T-helper 2 cell treated with Interferon-gamma antibody and Interleukin-4, amounts not matched to agents 5 μg/mL and 100 μg/mL, for 36 hours (primary cell): ENCODE data around the gene NGEF.
A peak's percentile ranks its signal among the peaks of the same experiment; 100 is the strongest.

Experiments
- DNase-seq: peaks from one replicate; pipeline ENCODE4 v3.0.0; 2021; ENCODE audit warnings: low spot score
- H3K27ac Mint-ChIP-seq: one replicate; pipeline ENCODE4 v1.8.0; 2021; ENCODE audit warnings: mild to moderate bottlenecking, mixed read lengths
- H3K27me3 Mint-ChIP-seq: one replicate; pipeline ENCODE4 v1.8.0; 2021; ENCODE audit warnings: low read depth, mixed read lengths
- H3K36me3 Mint-ChIP-seq: one replicate; pipeline ENCODE4 v1.8.0; 2021; ENCODE audit warnings: low read depth, mixed read lengths
- H3K4me1 Mint-ChIP-seq: one replicate; pipeline ENCODE4 v1.8.0; 2021; ENCODE audit warnings: low read depth, mixed read lengths
- H3K4me3 Mint-ChIP-seq: one replicate; pipeline ENCODE4 v1.8.0; 2022; ENCODE audit warnings: mild to moderate bottlenecking, moderate library complexity, mixed read lengths
- H3K9me3 Mint-ChIP-seq: one replicate; pipeline ENCODE4 v1.8.0; 2021; ENCODE audit warnings: mixed read lengths

NGEF gene

GRCh38 chr2:232878855-232879617 lies 134.0 kb downstream of the NGEF start:
- Mint-ChIP-seq H3K27ac (no peak overlapping the region), H3K27me3 (peaks cover 10% of the 10 kb centered on the region), H3K9me3 (no peaks in the 10 kb centered on the region), H3K36me3 (no peaks in the 10 kb centered on the region), H3K4me1 (peaks cover 7% of the 10 kb centered on the region), H3K4me3 (no peak overlapping the region)
- no peak for DNase-seq

- Mint-ChIP-seq H3K36me3 (no peaks in the 10 kb centered on the region), H3K4me1 (peaks cover 7% of the 10 kb centered on the region), H3K4me3 (peak overlapping the region; percentile 27), H3K27me3 (peaks cover 10% of the 10 kb centered on the region), H3K27ac (no peak overlapping the region), H3K9me3 (no peaks in the 10 kb centered on the region)
- DNase-seq = no peak
Measured at GRCh38 chr2:232877940-232878511, 135.0 kb downstream of the NGEF start.

GRCh38 chr2:232876978-232877441 lies 136.0 kb downstream of the NGEF start:
- no peaks in the 10 kb centered on the region for H3K36me3 Mint-ChIP-seq
- H3K9me3 Mint-ChIP-seq = no peaks in the 10 kb centered on the region
- H3K4me1 Mint-ChIP-seq = peaks cover 7% of the 10 kb centered on the region
- DNase-seq = no peak
- no peak overlapping the region for H3K27ac Mint-ChIP-seq
- peaks cover 10% of the 10 kb centered on the region for H3K27me3 Mint-ChIP-seq
- H3K4me3 Mint-ChIP-seq = peak overlapping the region; percentile 29

GRCh38 chr2:232876161-232876977 lies 136.7 kb downstream of the NGEF start:
- no peak overlapping the region for H3K27ac Mint-ChIP-seq
- H3K36me3 Mint-ChIP-seq = no peaks in the 10 kb centered on the region
- H3K4me1 Mint-ChIP-seq = peaks cover 7% of the 10 kb centered on the region
- DNase-seq = peak; percentile 52
- no peaks in the 10 kb centered on the region for H3K9me3 Mint-ChIP-seq
- peak overlapping the region; percentile 65 for H3K4me3 Mint-ChIP-seq
- peaks cover 10% of the 10 kb centered on the region for H3K27me3 Mint-ChIP-seq

GRCh38 chr2:232875256-232876121 lies 137.6 kb downstream of the NGEF start:
- Mint-ChIP-seq H3K9me3 (no peaks in the 10 kb centered on the region), H3K27ac (no peak overlapping the region), H3K4me1 (peaks cover 7% of the 10 kb centered on the region), H3K27me3 (peaks cover 10% of the 10 kb centered on the region), H3K4me3 (peak overlapping the region; percentile 67), H3K36me3 (no peaks in the 10 kb centered on the region)
- no peak for DNase-seq

GRCh38 chr2:232874677-232875223 lies 138.3 kb downstream of the NGEF start:
- H3K36me3 Mint-ChIP-seq = no peaks in the 10 kb centered on the region
- H3K4me3 Mint-ChIP-seq = peak overlapping the region; percentile 67
- H3K27ac Mint-ChIP-seq = no peak overlapping the region
- H3K9me3 Mint-ChIP-seq = no peaks in the 10 kb centered on the region
- H3K27me3 Mint-ChIP-seq = peaks cover 10% of the 10 kb centered on the region
- H3K4me1 Mint-ChIP-seq = peaks cover 7% of the 10 kb centered on the region
- no peak for DNase-seq

GRCh38 chr2:232873909-232874641 lies 139.0 kb downstream of the NGEF start:
- Mint-ChIP-seq H3K9me3 (no peaks in the 10 kb centered on the region), H3K27me3 (peaks cover 10% of the 10 kb centered on the region), H3K4me1 (peaks cover 7% of the 10 kb centered on the region), H3K27ac (no peak overlapping the region), H3K36me3 (no peaks in the 10 kb centered on the region), H3K4me3 (no peak overlapping the region)
- no peak for DNase-seq

- Mint-ChIP-seq H3K4me3 (no peak overlapping the region), H3K27ac (no peak overlapping the region)
Measured at GRCh38 chr2:232873292-232873908, 139.7 kb downstream of the NGEF start.

GRCh38 chr2:232872826-232873225 lies 140.2 kb downstream of the NGEF start:
- Mint-ChIP-seq H3K4me3 (no peak overlapping the region), H3K9me3 (no peaks in the 10 kb centered on the region), H3K27me3 (peaks cover 10% of the 10 kb centered on the region), H3K36me3 (no peaks in the 10 kb centered on the region), H3K4me1 (peaks cover 7% of the 10 kb centered on the region), H3K27ac (no peak overlapping the region)
- no peak for DNase-seq

More at GRCh38 chr2:232873292-232873908, 139.7 kb downstream of the NGEF start:
- H3K36me3 Mint-ChIP-seq = no peaks in the 10 kb centered on the region
- H3K9me3 Mint-ChIP-seq = no peaks in the 10 kb centered on the region
- peaks cover 10% of the 10 kb centered on the region for H3K27me3 Mint-ChIP-seq
- peaks cover 7% of the 10 kb centered on the region for H3K4me1 Mint-ChIP-seq
- no peak for DNase-seq

GRCh38 chr2:232871835-232872736 lies 141.0 kb downstream of the NGEF start:
- Mint-ChIP-seq H3K9me3 (no peaks in the 10 kb centered on the region), H3K27ac (no peak overlapping the region), H3K4me1 (peaks cover 7% of the 10 kb centered on the region), H3K36me3 (no peaks in the 10 kb centered on the region), H3K4me3 (no peak overlapping the region), H3K27me3 (peaks cover 7% of the 10 kb centered on the region)
- no peak for DNase-seq

GRCh38 chr2:232871418-232871834 lies 141.6 kb downstream of the NGEF start:
- H3K27ac Mint-ChIP-seq = no peak overlapping the region
- DNase-seq = no peak
- H3K4me1 Mint-ChIP-seq = peaks cover 7% of the 10 kb centered on the region
- H3K4me3 Mint-ChIP-seq = no peak overlapping the region
- no peaks in the 10 kb centered on the region for H3K36me3 Mint-ChIP-seq
- H3K9me3 Mint-ChIP-seq = no peaks in the 10 kb centered on the region
- peaks cover 7% of the 10 kb centered on the region for H3K27me3 Mint-ChIP-seq
